Heart left ventricle (tissue), 16 donors: ENCODE results near the gene PPHLN1. TPM values are rescaled to one million over a fixed set of nuclear protein-coding genes. Genes with fewer than 3 reads are reported as not detected.
A peak's percentile ranks its signal among the peaks of the same experiment; 100 is the strongest.

ENCODE experiments used
- ATAC-seq, 4 donors: fragments of 200-7000 bp; cut with Tn5 transposase; one replicate each; pipeline ENCODE4 v1.9.1; 2020 to 2022; ENCODE audit warnings: moderate library complexity in 4 of 4, mild to moderate bottlenecking in 3 of 4, moderate number of reproducible peaks in 1 of 4
- DNase-seq, 5 donors: peaks; one replicate each; pipeline ENCODE4 v3.0.0-alpha.2; 2020
- H3K27ac ChIP-seq, 12 donors: fragments of 200-600 bp; sonication (generic) in 4 of 12; one replicate each; pipeline versions ENCODE4 v1.5.0 to v1.8.0; 2016 to 2022; ENCODE audit warnings: mild to moderate bottlenecking in 2 of 12
- H3K27me3 ChIP-seq, 9 donors: fragments of 200-600 bp; sonication (generic) in 2 of 9; one replicate each; pipeline versions ENCODE4 v1.5.1 to v1.8.0; 2016 to 2022; ENCODE audit warnings: mild to moderate bottlenecking in 3 of 9
- H3K36me3 ChIP-seq, 9 donors: fragments of 200-600 bp; sonication (generic) in 2 of 9; one replicate each; pipeline versions ENCODE4 v1.5.0 to v1.8.0; 2018 to 2022; ENCODE audit warnings: mild to moderate bottlenecking in 2 of 9
- H3K4me1 ChIP-seq, 12 donors: fragments of 200-600 bp; sonication (generic) in 4 of 12; one replicate each; pipeline versions ENCODE4 v1.5.0 to v1.8.0; 2016 to 2022; ENCODE audit warnings: mild to moderate bottlenecking in 3 of 12
- H3K4me3 ChIP-seq, 12 donors: fragments of 200-600 bp; sonication (generic) in 4 of 12; one replicate each; pipeline versions ENCODE4 v1.5.0 to v1.8.0; 2017 to 2022; ENCODE audit warnings: mild to moderate bottlenecking in 9 of 12, moderate library complexity in 4 of 12
- H3K9me3 ChIP-seq, 12 donors: fragments of 200-600 bp; sonication (generic) in 4 of 12; one replicate each; pipeline versions ENCODE4 v1.5.0 to v1.8.0; 2016 to 2022; ENCODE audit warnings: mild to moderate bottlenecking in 1 of 12
- CTCF ChIP-seq, 12 donors: fragments of 200-600 bp; sonication (generic) in 4 of 12; IDR thresholded peaks; one replicate each; pipeline versions ENCODE4 v1.5.0 to v1.8.0; 2018 to 2022; ENCODE audit warnings: antibody characterized with exemption in 12 of 12, mild to moderate bottlenecking in 5 of 12
- POLR2A ChIP-seq, 2 donors: fragments of 450-650 bp; IDR thresholded peaks; one replicate each; pipeline ENCODE4 v1.6.1; 2017; ENCODE audit warnings: antibody characterized with exemption in 2 of 2, mild to moderate bottlenecking in 2 of 2, moderate library complexity in 2 of 2
- WGBS, 4 donors: extraction: QIAGEN DNeasy Blood & Tissue Kit in 2 of 4; methylation state at CpG; one replicate each; pipeline versions ENCODE4 v1.1.5 to v1.1.7; 2013 to 2018; 5-methylcytosine and 5-hydroxymethylcytosine counted together
- intact Hi-C, 10 donors: fragments of 100-400 bp; cut with DNase I; formaldehyde crosslinking; loops; one replicate each; pipeline versions ENCODE4 v1.11.1 to v1.14.2; 2022
- polyA plus RNA-seq, 2 donors: library from polyadenylated mRNA; stranded (reverse); fragments of 200-250 nt; gene quantifications; one replicate each; pipeline ENCODE4 v1.2.3, GENCODE V29; 2013
- total RNA-seq, 9 donors: library from RNA; depleted of rRNA in 2 of 9; stranded (reverse); fragments of >200 nt in 2 of 9; fragmentation: NEBNext Ultra II Directional in 3 of 9; extraction: Animal tissue kit (Norgen Biotek cat#: 25700) in 3 of 9; gene quantifications; one replicate each; pipeline versions ENCODE4 v1.1.0 to v1.2.4, GENCODE V29; 2016 to 2023
- donor health status: ischemic (EF 13 %, LVEDD 7.1; RV severe dilation, severe dysfunction).
- donor health status: healthy with polysubstance abuse.
- donor health status: DM: no; HTN: yes; CAD: no.
- donor health status: DM: no; HTN: no; CAD: no.
- donor health status: ischemic (EF 25% LVEDD 6.9; RV normal size, moderate dysfunction).
- donor health status: ischemic (EF 25% LVEDD 5.7; RV mildly dilated, moderate dysfunction).
- donor health status: healthy.
- donor health status: DM: yes; HTN: yes; CAD: no.
- donor health status: ischemic (EF 35%, LVEDD 5.7; RV mildly dilated, moderate dysfunction).
- donor health status: nonischemic (EF 11% LVEDD 7.7; RV severe dilation, severe dysfunction).
- donor health status: DM: yes; HTN: yes; CAD: no.
- donor health status: PGD.
- donor health status: ischemic (EF 29% LVEDD 5.4; RV normal size, mild dysfunction).
- donor health status: nonischemic (EF 23%, LVEDD 6.1; RV moderate dilation, normal function).

PPHLN1 gene
- total and polyA plus RNA-seq, 11 donors: 21.4 to 41.1 (median 35.6) TPM

DNA sequence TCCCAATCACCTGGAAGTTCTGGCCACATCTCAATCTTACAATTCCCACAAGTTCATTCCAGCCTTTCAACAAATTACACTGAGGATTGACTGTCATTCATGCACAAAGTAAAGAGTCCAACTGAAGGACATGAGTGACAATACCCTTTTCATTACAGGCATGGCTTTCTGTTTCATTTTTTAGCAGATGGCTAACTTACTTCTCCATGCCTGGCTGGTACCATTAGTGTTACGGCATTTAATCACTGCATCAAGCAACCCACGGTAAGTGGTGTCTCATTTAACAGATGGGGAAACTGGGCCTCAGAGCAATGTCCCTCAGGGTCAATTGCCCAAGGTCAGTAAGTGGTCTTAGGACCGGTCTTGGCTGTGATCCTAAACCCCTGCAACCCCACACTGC lies 149.1 kb downstream of the PPHLN1 start:
- intact Hi-C loops: loop anchor here in 3 of 10 donors (5.0 to 10.0 kb wide), 3 partner anchors 240 to 812 kb away; partner anchors contain the start of genes GXYLT1 (in 1 of the 3) and YAF2 (in 1 of the 3)
- no peak for ATAC-seq
- Histone ChIP-seq H3K36me3 (peaks cover 0 to 22% (median 3%) of the 10 kb centered on the region in 9 donors), H3K27ac (peak overlapping the region in 3 of 12 donors; percentile 1 to 35 (median 3)), H3K4me3 (no peak overlapping the region), H3K4me1 (peaks cover 3 to 67% (median 36%) of the 10 kb centered on the region in 12 donors), H3K27me3 (no peaks in the 10 kb centered on the region), H3K9me3 (no peaks in the 10 kb centered on the region)
- DNase-seq: no peak
- WGBS, 4 donors: 29 to 55% (median 52%) methylated on average over 3 of the region's 3 CpGs
- TF ChIP-seq CTCF (IDR thresholded peaks at IDR 0.05): no peak

DNA sequence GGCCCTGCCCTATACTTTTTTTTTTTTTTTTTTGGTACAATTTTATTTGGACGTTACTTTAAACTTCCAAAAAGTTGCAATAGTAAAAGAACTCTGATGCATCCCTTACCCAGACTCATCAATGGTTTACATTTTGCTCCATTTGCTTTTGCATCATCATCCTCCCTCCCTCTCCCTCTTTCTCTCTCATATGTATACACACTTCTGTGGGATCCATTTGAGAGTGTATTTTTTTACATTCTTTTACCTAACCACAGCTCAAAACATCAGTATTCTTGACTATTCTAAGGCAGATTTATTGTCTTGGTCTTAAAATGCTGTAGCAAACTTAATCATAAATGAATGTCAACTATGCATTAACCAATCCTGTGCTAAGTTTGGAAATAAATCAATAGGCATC lies 152.0 kb downstream of the PPHLN1 start:
- Histone ChIP-seq H3K4me1 (peaks cover 3 to 68% (median 45%) of the 10 kb centered on the region in 12 donors), H3K27me3 (peaks cover 0 to 12% (median 0%) of the 10 kb centered on the region in 9 donors), H3K36me3 (no peaks in the 10 kb centered on the region), H3K27ac (no peak overlapping the region), H3K9me3 (no peaks in the 10 kb centered on the region), H3K4me3 (no peak overlapping the region)
- intact Hi-C loops: loop anchor here in 3 of 10 donors (5.0 to 10.0 kb wide), 3 partner anchors 243 to 809 kb away; partner anchors contain the start of genes GXYLT1 (in 1 of the 3) and YAF2 (in 1 of the 3)
- TF ChIP-seq CTCF (IDR thresholded peaks at IDR 0.05) (no peak), POLR2A (IDR thresholded peaks at IDR 0.05) (no peak)
- ATAC-seq (no peak), DNase-seq (no peak)
- 53 to 85% (median 70%) methylated on average over 1 of the region's 1 CpG for WGBS, 4 donors

- no peaks in the 10 kb centered on the region for H3K36me3 ChIP-seq
- H3K27me3 ChIP-seq: peaks cover 0 to 30% (median 0%) of the 10 kb centered on the region in 9 donors
- H3K27ac ChIP-seq: peak overlapping the region in 10 of 12 donors; percentile 89 to 99 (median 94)
- H3K4me1 ChIP-seq: peaks cover 0 to 60% (median 31%) of the 10 kb centered on the region in 12 donors
- TF ChIP-seq POLR2A (IDR thresholded peaks at IDR 0.05) (no peak), CTCF (IDR thresholded peaks at IDR 0.05) (no peak)
- DNase-seq: no peak
- intact Hi-C loops: loop anchor here (5.0 to 10.0 kb wide), 10 partner anchors 86 to 856 kb away; partner anchors contain the start of gene GXYLT1 (in 1 of the 10)
- ATAC-seq: no peak
- 29 to 50% (median 38%) methylated on average over 1 of the region's 1 CpG for WGBS, 4 donors
- peak overlapping the region in 5 of 12 donors; percentile 70 to 93 (median 83) for H3K4me3 ChIP-seq
- H3K9me3 ChIP-seq: no peaks in the 10 kb centered on the region
Measured at GRCh38 chr12:42481368-42481767, 155.4 kb downstream of the PPHLN1 start.

DNA sequence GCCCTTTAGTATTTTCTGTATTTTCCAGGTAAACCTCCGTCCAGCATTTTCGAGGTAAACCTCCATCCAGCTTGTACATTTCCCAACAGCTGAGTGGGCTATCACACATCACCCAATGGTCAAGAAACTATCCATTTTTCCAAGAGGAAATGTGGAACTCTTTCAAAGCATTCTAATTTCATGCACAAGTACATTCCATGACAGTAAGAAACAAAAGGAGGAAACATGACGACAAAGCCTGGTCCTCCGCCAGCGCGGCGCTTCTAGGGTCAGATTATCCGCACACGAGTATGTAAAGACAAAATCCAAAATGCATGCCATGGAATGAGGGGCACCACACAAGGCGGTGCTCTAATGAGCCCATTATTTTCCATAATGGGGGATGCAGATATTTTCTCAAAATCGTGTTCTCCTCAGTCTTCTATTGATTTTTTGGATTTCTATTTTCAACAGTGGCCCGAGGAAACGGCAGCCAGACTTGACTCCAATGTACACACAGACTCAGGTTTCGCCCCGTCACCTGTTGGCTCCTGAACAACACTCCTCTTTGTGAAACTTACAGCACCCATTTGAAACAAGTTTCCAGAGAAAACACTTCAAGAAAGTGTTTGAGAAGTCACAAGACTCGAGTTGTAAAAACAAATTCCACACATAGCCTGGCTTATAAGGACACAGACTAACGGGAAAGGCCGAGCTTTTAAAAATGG lies 156.2 kb downstream of the PPHLN1 start:
- H3K9me3 ChIP-seq: no peaks in the 10 kb centered on the region
- H3K27me3 ChIP-seq: peaks cover 0 to 30% (median 0%) of the 10 kb centered on the region in 9 donors
- 11 to 17% (median 13%) methylated on average over 18 of the region's 18 CpGs for WGBS, 4 donors
- peak overlapping the region; percentile 81 to 99 (median 93) for H3K27ac ChIP-seq
- H3K4me1 ChIP-seq: peaks cover 0 to 69% (median 35%) of the 10 kb centered on the region in 12 donors
- TF ChIP-seq CTCF (IDR thresholded peaks at IDR 0.05) (no peak), POLR2A (IDR thresholded peaks at IDR 0.05) (no peak)
- ATAC-seq (peak in 3 of 4 donors; percentile 5 to 38 (median 12)), DNase-seq (peak; percentile 68 to 76 (median 71))
- intact Hi-C loops: loop anchor here (1.0 to 10.0 kb wide), 15 partner anchors 83 to 857 kb away; partner anchors contain the start of gene GXYLT1 (in 1 of the 10)
- H3K4me3 ChIP-seq: peak overlapping the region; percentile 70 to 95 (median 83)
- no peaks in the 10 kb centered on the region for H3K36me3 ChIP-seq
